H1 (cell line): Measurements from ENCODE around the gene AIF1. TPM values are rescaled to one million over a fixed set of nuclear protein-coding genes. Genes with fewer than 3 reads are reported as not detected.

Experiments
- CTCF ChIA-PET: fragments of 300-600 bp; sonication (Branson Sonifier 250); formaldehyde crosslinking; loops from one replicate; lab custom pipeline; 2021; ENCODE audit not compliant: partially characterized antibody; lab: Charles Lee
- POLR2A ChIA-PET: fragments of 300-600 bp; sonication (Branson Sonifier 250); formaldehyde crosslinking; loops from one replicate; lab custom pipeline; 2021; ENCODE audit warnings: inconsistent platforms; ENCODE audit not compliant: partially characterized antibody; lab: Charles Lee
- DNase-seq, 2 experiments: peaks; one replicate each; pipeline versions ENCODE4 v3.0.0 to v3.0.0-alpha.2; 2010 to 2022; ENCODE audit warnings: low spot score in 2 of 2, low read depth in 1 of 2, mixed read lengths in 1 of 2
- FAIRE-seq: peaks from 2 replicates; lab custom pipeline; 2011; peaks lifted over from hg19 to GRCh38; lab: Jason Lieb, UNC
- H2AFZ ChIP-seq: 2 replicates; pipeline ENCODE4 v1.8.1; 2012; ENCODE audit warnings: low read length, inconsistent platforms
- H2AK5ac ChIP-seq: 2 replicates; pipeline ENCODE4 v1.6.1; 2013; ENCODE audit warnings: low read depth, low read length
- H2BK120ac ChIP-seq: replicated peaks from 2 replicates; pipeline ENCODE3; 2013; ENCODE audit warnings: low read depth, low read length, inconsistent platforms
- H2BK12ac ChIP-seq: 2 replicates; pipeline ENCODE4 v1.6.1; 2013; ENCODE audit warnings: low read depth, low read length
- H2BK15ac ChIP-seq: 2 replicates; pipeline ENCODE4 v1.6.1; 2013; ENCODE audit warnings: low read length
- H2BK20ac ChIP-seq: 2 replicates; pipeline ENCODE4 v1.6.1; 2013; ENCODE audit warnings: low read length
- H2BK5ac ChIP-seq: 2 replicates; pipeline ENCODE4 v1.6.1; 2013; ENCODE audit warnings: low read depth, low read length
- H3K14ac ChIP-seq: 2 replicates; pipeline ENCODE4 v1.6.1; 2013; ENCODE audit warnings: inconsistent platforms; ENCODE audit not compliant: insufficient read length
- H3K18ac ChIP-seq: 2 replicates; pipeline ENCODE4 v1.6.1; 2013; ENCODE audit warnings: low read length; ENCODE audit errors: extremely low read depth
- H3K23ac ChIP-seq: 2 replicates; pipeline ENCODE4 v1.6.1; 2013; ENCODE audit warnings: inconsistent platforms; ENCODE audit not compliant: insufficient read length
- H3K23me2 ChIP-seq: 2 replicates; pipeline ENCODE4 v1.6.1; 2013; ENCODE audit warnings: low read depth, low read length
- H3K27ac ChIP-seq: 2 replicates; pipeline ENCODE4 v1.6.1; 2011; ENCODE audit warnings: low read depth, low read length, inconsistent platforms
- H3K27me3 ChIP-seq, 4 experiments: replicated peaks in 1 of 4; 1 replicate in 1 of 4; 2 replicates in 3 of 4; pipeline versions ENCODE4 v1.6.1 to v1.8.1; 2011 to 2013; ENCODE audit warnings: low read length in 3 of 4, mild to moderate bottlenecking in 3 of 4, inconsistent platforms in 2 of 4, mixed read lengths in 2 of 4, moderate library complexity in 1 of 4; ENCODE audit not compliant: control insufficient read depth in 3 of 4, insufficient read depth in 3 of 4; ENCODE audit errors: extremely low read depth in 1 of 4
- H3K36me3 ChIP-seq, 4 experiments: 2 replicates each; pipeline versions ENCODE4 v1.6.1 to v1.8.1; 2011 to 2013; ENCODE audit warnings: mild to moderate bottlenecking in 4 of 4, low read length in 3 of 4, moderate library complexity in 2 of 4, control low read depth in 1 of 4, inconsistent platforms in 1 of 4; ENCODE audit not compliant: insufficient read depth in 4 of 4, control insufficient read depth in 2 of 4
- H3K4ac ChIP-seq: replicated peaks from 2 replicates; pipeline ENCODE3; 2013; ENCODE audit warnings: low read length, low read depth, mixed read lengths, inconsistent platforms; ENCODE audit not compliant: insufficient read length
- H3K4me1 ChIP-seq, 4 experiments: replicated peaks in 1 of 4; 1 replicate in 1 of 4; 2 replicates in 3 of 4; pipeline versions ENCODE4 v1.6.1 to v1.8.1; 2011 to 2013; ENCODE audit warnings: low read length in 3 of 4, inconsistent platforms in 2 of 4, mixed read lengths in 1 of 4; ENCODE audit not compliant: insufficient read depth in 4 of 4, control insufficient read depth in 3 of 4
- H3K4me2 ChIP-seq, 2 experiments: 2 replicates each; pipeline versions ENCODE4 v1.6.1 to v1.8.1; 2011 to 2013; ENCODE audit warnings: low read depth in 2 of 2, low read length in 2 of 2, control low read depth in 1 of 2, inconsistent platforms in 1 of 2, mild to moderate bottlenecking in 1 of 2; ENCODE audit not compliant: insufficient read depth in 1 of 2
- H3K4me3 ChIP-seq, 4 experiments: fragments of 200-600, 300-600 bp in 1 of 4; sonication (generic), shearing (Covaris generic), sonication (Bioruptor Twin) in 1 of 4; 2 replicates each; pipeline versions ENCODE4 v1.5.1 to v1.8.1; 2011 to 2016; ENCODE audit warnings: low read length in 4 of 4, low read depth in 3 of 4, control low read depth in 2 of 4, inconsistent platforms in 2 of 4, mild to moderate bottlenecking in 2 of 4, mixed read lengths in 1 of 4, moderate library complexity in 1 of 4; ENCODE audit not compliant: insufficient read depth in 2 of 4; ENCODE audit errors: extremely low read depth in 1 of 4
- H3K56ac ChIP-seq: replicated peaks from 2 replicates; pipeline ENCODE3; 2013; ENCODE audit warnings: low read depth, mild to moderate bottlenecking, mixed read lengths, low read length, inconsistent platforms; ENCODE audit not compliant: insufficient read length
- H3K79me1 ChIP-seq: 2 replicates; pipeline ENCODE4 v1.6.1; 2013; ENCODE audit warnings: low read depth, low read length, control low read depth
- H3K79me2 ChIP-seq, 2 experiments: 2 replicates each; pipeline versions ENCODE4 v1.6.1 to v1.8.1; 2012 to 2013; ENCODE audit warnings: low read length in 2 of 2, mild to moderate bottlenecking in 2 of 2, inconsistent platforms in 1 of 2; ENCODE audit not compliant: insufficient read depth in 2 of 2, control insufficient read depth in 1 of 2
- H3K9ac ChIP-seq, 4 experiments: replicated peaks in 1 of 4; 1 replicate in 1 of 4; 2 replicates in 3 of 4; pipeline versions ENCODE4 v1.6.1 to v1.8.1; 2011 to 2013; ENCODE audit warnings: low read depth in 3 of 4, low read length in 3 of 4, control low read depth in 2 of 4, mild to moderate bottlenecking in 2 of 4, moderate library complexity in 2 of 4, inconsistent platforms in 1 of 4; ENCODE audit errors: extremely low read depth in 1 of 4
- H3K9me3 ChIP-seq, 2 experiments: 2 replicates each; pipeline versions ENCODE4 v1.6.1 to v1.8.1; 2012 to 2013; ENCODE audit warnings: mild to moderate bottlenecking in 2 of 2, moderate library complexity in 2 of 2, control low read depth in 1 of 2, inconsistent platforms in 1 of 2, low read depth in 1 of 2, low read length in 1 of 2, mixed read lengths in 1 of 2; ENCODE audit not compliant: insufficient read depth in 2 of 2
- H4K20me1 ChIP-seq, 2 experiments: replicated peaks in 1 of 2; 2 replicates each; pipeline versions ENCODE3 to v1.8.1; 2011 to 2013; ENCODE audit warnings: inconsistent platforms in 2 of 2, low read length in 2 of 2, mild to moderate bottlenecking in 1 of 2; ENCODE audit not compliant: insufficient read depth in 2 of 2, control insufficient read depth in 1 of 2
- H4K5ac ChIP-seq: 2 replicates; pipeline ENCODE4 v1.6.1; 2013; ENCODE audit warnings: low read length, low read depth, mixed read lengths, inconsistent platforms; ENCODE audit not compliant: insufficient read length
- H4K8ac ChIP-seq: 2 replicates; pipeline ENCODE4 v1.8.0; 2013; ENCODE audit warnings: mild to moderate bottlenecking, moderate library complexity, low read length, inconsistent platforms; ENCODE audit not compliant: insufficient read depth; ENCODE audit errors: extremely low read depth
- H4K91ac ChIP-seq: replicated peaks from 2 replicates; pipeline ENCODE3; 2013; ENCODE audit warnings: low read length, mixed read lengths, inconsistent platforms; ENCODE audit not compliant: insufficient read length
- BRCA1 ChIP-seq: IDR thresholded peaks from 2 replicates; pipeline ENCODE4 v1.6.1; 2012; ENCODE audit warnings: low read depth, low read length, improper control_type of control experiment
- CEBPB ChIP-seq: IDR thresholded peaks from 2 replicates; pipeline ENCODE4 v1.6.1; 2012; ENCODE audit warnings: low read depth, low read length
- EP300 ChIP-seq, 2 experiments: IDR thresholded peaks; 1 replicate in 1 of 2; 2 replicates in 1 of 2; pipeline ENCODE4 v1.6.1; 2011 to 2012; ENCODE audit warnings: low read depth in 2 of 2, low read length in 2 of 2, mild to moderate bottlenecking in 2 of 2, borderline replicate concordance in 1 of 2, inconsistent platforms in 1 of 2, moderate library complexity in 1 of 2
- KDM1A ChIP-seq: fragments of 200-600, 300-600 bp; sonication (generic); IDR thresholded peaks from 2 replicates; pipeline ENCODE4 v1.7.1; 2016; ENCODE audit warnings: mild to moderate bottlenecking, low read length, borderline replicate concordance
- SAP30 ChIP-seq: fragments of 300-600 bp; sonication (generic); IDR thresholded peaks from 2 replicates; pipeline ENCODE4 v1.7.1; 2012; ENCODE audit warnings: low read length, moderate library complexity, mild to moderate bottlenecking, inconsistent platforms; ENCODE audit not compliant: insufficient read depth, insufficient replicate concordance
- WGBS, 2 experiments: shearing (Covaris generic) in 1 of 2; methylation state at CpG; one replicate each; pipeline versions ENCODE4 v1.1.6 to v1.1.7; 2013 to 2015; ENCODE audit warnings: low lambda C conversion rate in 2 of 2, mixed read lengths in 2 of 2, inconsistent platforms in 1 of 2, low coverage in 1 of 2, missing lambda C conversion rate in 1 of 2; ENCODE audit not compliant: insufficient replicate concordance in 2 of 2, insufficient coverage in 1 of 2, insufficient read length in 1 of 2; ENCODE audit errors: extremely low coverage in 1 of 2, missing lambda C conversion rate in 1 of 2; 5-methylcytosine and 5-hydroxymethylcytosine counted together
- polyA plus RNA-seq, 7 experiments: library from polyadenylated mRNA; depleted of rRNA in 3 of 7; stranded (reverse) in 5 of 7; unstranded in 2 of 7; fragments of >200 nt in 5 of 7; fragments of 200-250 nt in 2 of 7; gene quantifications; 1 replicate in 5 of 7; 2 replicates in 1 of 7; 4 replicates in 1 of 7; pipeline versions ENCODE4 v1.2.1 to v1.2.3, GENCODE V29; 2011 to 2013; ENCODE audit warnings: missing spikeins in 2 of 7, mixed read lengths in 2 of 7
- total RNA-seq: library from RNA; stranded (reverse); fragmentation: NEBNext Ultra II Directional; extraction: Animal tissue kit (Norgen Biotek cat#: 25700); gene quantifications from 2 replicates; pipeline ENCODE4 v1.2.1, GENCODE V29; 2021

The AIF1 gene
- total and polyA plus RNA-seq, 2 of the 8 experiments (the other 6 are each of a cell fraction or from before 2014, with no cell fraction given) = 6.3 to 9.8 TPM

DNA sequence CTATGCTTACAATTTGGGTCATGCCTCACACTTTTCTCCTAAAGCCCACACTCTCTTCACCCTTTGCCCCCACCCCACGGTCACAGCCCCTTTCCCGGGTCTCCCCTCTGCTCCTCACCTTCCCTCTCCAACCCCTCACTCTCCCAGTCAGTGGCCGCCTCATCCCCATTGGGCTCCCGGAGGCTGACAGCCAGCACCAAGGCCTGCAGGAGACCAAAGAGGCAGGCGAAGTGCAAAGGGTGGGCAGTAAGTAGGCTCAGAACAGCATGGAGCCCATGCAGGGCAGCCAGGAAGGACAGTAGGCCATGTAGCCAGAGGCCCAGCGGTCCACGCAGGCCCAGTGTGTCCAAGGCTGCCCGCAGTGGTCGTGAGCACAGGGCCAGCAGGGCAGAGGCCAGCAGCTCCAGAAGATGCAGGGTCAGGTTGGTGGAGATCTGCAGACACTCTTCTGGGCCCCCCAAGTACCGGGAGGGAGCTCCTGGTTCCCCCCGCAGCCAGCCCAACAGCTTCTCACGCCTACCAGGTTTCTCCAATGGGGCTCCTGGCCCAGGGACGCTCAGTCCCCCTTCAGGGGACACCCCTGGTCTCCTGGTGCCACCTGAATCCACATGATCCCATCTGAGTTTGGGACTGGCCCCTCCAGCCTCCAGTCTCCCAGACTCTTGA lies 44.1 kb downstream of the AIF1 start:
- no peak overlapping the region for H4K5ac ChIP-seq
- FAIRE-seq = no peak
- peaks cover 4 to 19% (median 9%) of the 10 kb centered on the region in 4 experiments; a peak in 6 of 8 replicates for H3K36me3 ChIP-seq
- peaks cover 4% of the 10 kb centered on the region; the same call in 1 of the 2 replicates for H3K23me2 ChIP-seq
- H3K79me1 ChIP-seq = peaks cover 9% of the 10 kb centered on the region
- H2AK5ac ChIP-seq = no peak overlapping the region
- peak overlapping the region; percentile 94 to 95; a peak in 3 of 4 replicates for H3K4me2 ChIP-seq
- H3K4me1 ChIP-seq = peaks cover 0 to 12% (median 4%) of the 10 kb centered on the region in 4 experiments; a peak in 5 of 7 replicates
- no peaks in the 10 kb centered on the region for H3K9me3 ChIP-seq
- no peak overlapping the region; the same call in 1 of the 2 replicates for H2BK12ac ChIP-seq
- no peak overlapping the region for H3K9ac ChIP-seq
- H3K79me2 ChIP-seq = peaks cover 0 to 35% of the 10 kb centered on the region in 2 experiments; a peak in 3 of 4 replicates
- no peak overlapping the region for H4K91ac ChIP-seq
- H3K4me3 ChIP-seq = peak overlapping the region; percentile 85 to 94 (median 88); a peak in 5 of 8 replicates
- CTCF ChIA-PET = interaction anchor here (0.6 to 3.2 kb wide), 4 partner anchors 10 to 161 kb away, joined by 3 to 9 read pairs (median 4); no protein-coding TSS in a partner anchor
- no peak overlapping the region for H2BK120ac ChIP-seq
- WGBS, 2 experiments = 90% methylated on average over 13 of the region's 13 CpGs; no CpG with 5 or more reads in 1 of the 2 experiments
- no peak for DNase-seq
- no peak overlapping the region for H3K23ac ChIP-seq
- no peak for TF ChIP-seq BRCA1
- TF ChIP-seq EP300 (IDR thresholded peaks at IDR 0.05; ENCODE audit: borderline replicate concordance in 1 of 2, low read depth in 2 of 2, low read length in 2 of 2) = no peak
- TF ChIP-seq SAP30 = no peak
- no peak for TF ChIP-seq KDM1A
- TF ChIP-seq CEBPB = no peak
- H3K14ac ChIP-seq = no peak overlapping the region
- POLR2A ChIA-PET = interaction anchor here (0.6 to 25.5 kb wide), 10 partner anchors 6 to 176 kb away, joined by 3 to 883 read pairs (median 11); partner anchors contain the start of genes AIF1, APOM, BAG6 and DDAH2
- peaks cover 0 to 3% of the 10 kb centered on the region in 2 experiments for H4K20me1 ChIP-seq
- no peak overlapping the region for H4K8ac ChIP-seq
- no peak overlapping the region for H3K56ac ChIP-seq
- H2AFZ ChIP-seq = no peak overlapping the region
- no peaks in the 10 kb centered on the region for H3K27me3 ChIP-seq
- no peak overlapping the region for H3K18ac ChIP-seq
- no peak overlapping the region for H3K27ac ChIP-seq
- H2BK15ac ChIP-seq = no peak overlapping the region
- H3K4ac ChIP-seq = no peak overlapping the region
- H2BK5ac ChIP-seq = no peak overlapping the region
- H2BK20ac ChIP-seq = no peak overlapping the region
